HUES48 (cell line): Measurements from ENCODE around the gene CHORDC1.
"Not testable (repeated sequence)": the region's sequence is repeated elsewhere in the genome, so short reads cannot be mapped to it uniquely, and the experiment has no call there.

ENCODE experiments used
- H3K27ac ChIP-seq: one replicate; pipeline ENCODE4 v1.7.0; 2013; ENCODE audit warnings: low read depth, low read length, inconsistent platforms
- H3K27me3 ChIP-seq: 2 replicates; pipeline ENCODE4 v1.6.1; 2013; ENCODE audit warnings: mild to moderate bottlenecking, low read length; ENCODE audit not compliant: control insufficient read depth, insufficient read depth
- H3K36me3 ChIP-seq: 2 replicates; pipeline ENCODE4 v1.6.1; 2013; ENCODE audit warnings: low read length; ENCODE audit not compliant: control insufficient read depth, insufficient read depth
- H3K4me1 ChIP-seq: 2 replicates; pipeline ENCODE4 v1.6.1; 2013; ENCODE audit warnings: mild to moderate bottlenecking, low read length; ENCODE audit not compliant: control insufficient read depth, insufficient read depth
- H3K4me3 ChIP-seq: 2 replicates; pipeline ENCODE4 v1.5.1; 2013; ENCODE audit warnings: mild to moderate bottlenecking, low read depth, low read length
- H3K9ac ChIP-seq: 2 replicates; pipeline ENCODE4 v1.6.1; 2013; ENCODE audit warnings: mild to moderate bottlenecking, low read depth, low read length, moderate library complexity
- H3K9me3 ChIP-seq: 2 replicates; pipeline ENCODE4 v1.6.1; 2013; ENCODE audit warnings: low read length; ENCODE audit not compliant: control insufficient read depth, insufficient read depth

The CHORDC1 gene

GRCh38 chr11:90179923-90180322, 42.9 kb downstream of the CHORDC1 start:
- Histone ChIP-seq H3K4me3 (no peak overlapping the region), H3K36me3 (peaks cover 23% of the 10 kb centered on the region; the same call in 1 of the 2 replicates), H3K9ac (no peak overlapping the region), H3K4me1 (no peaks in the 10 kb centered on the region), H3K27ac (no peak overlapping the region), H3K27me3 (no peaks in the 10 kb centered on the region), H3K9me3 (no peaks in the 10 kb centered on the region)

- Histone ChIP-seq H3K27ac (no peak overlapping the region), H3K36me3 (peaks cover 23% of the 10 kb centered on the region; the same call in 1 of the 2 replicates), H3K9me3 (no peaks in the 10 kb centered on the region), H3K4me1 (no peaks in the 10 kb centered on the region), H3K27me3 (no peaks in the 10 kb centered on the region), H3K9ac (no peak overlapping the region), H3K4me3 (no peak overlapping the region)
Measured at GRCh38 chr11:90178751-90179150, 44.1 kb downstream of the CHORDC1 start.

DNA sequence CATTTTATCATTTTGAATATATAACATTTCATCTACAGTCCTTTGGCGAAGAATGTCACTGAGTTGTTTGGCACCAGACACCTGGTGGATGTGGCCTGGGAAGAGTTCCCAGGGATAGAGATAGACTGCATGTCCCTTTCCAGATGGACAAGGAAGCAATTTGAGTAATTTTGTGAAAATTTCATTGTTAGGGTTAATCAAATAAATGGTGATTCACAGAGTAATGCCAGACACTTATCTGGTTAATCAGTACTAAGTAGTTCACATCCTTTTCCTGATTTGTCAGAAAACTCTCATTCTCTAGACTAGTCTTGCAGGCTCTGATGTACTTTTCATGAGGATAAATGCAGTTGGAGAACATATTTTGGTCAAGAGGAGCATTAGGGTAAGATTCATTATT, 46.8 kb downstream of the CHORDC1 start:
- H3K4me1 ChIP-seq, result no peaks in the 10 kb centered on the region
- no peak overlapping the region for H3K4me3 ChIP-seq
- no peak overlapping the region for H3K9ac ChIP-seq
- H3K9me3 ChIP-seq, result no peaks in the 10 kb centered on the region
- no peak overlapping the region for H3K27ac ChIP-seq
- no peaks in the 10 kb centered on the region for H3K27me3 ChIP-seq
- peaks cover 17% of the 10 kb centered on the region; the same call in 1 of the 2 replicates for H3K36me3 ChIP-seq

- no peaks in the 10 kb centered on the region for H3K9me3 ChIP-seq
- H3K27me3 ChIP-seq, result no peaks in the 10 kb centered on the region
- peaks cover 10% of the 10 kb centered on the region; the same call in 1 of the 2 replicates for H3K36me3 ChIP-seq
- H3K4me1 ChIP-seq, result no peaks in the 10 kb centered on the region
- no peak overlapping the region for H3K4me3 ChIP-seq
- no peak overlapping the region for H3K27ac ChIP-seq
- no peak overlapping the region for H3K9ac ChIP-seq
Measured at GRCh38 chr11:90171359-90171758, 51.5 kb downstream of the CHORDC1 start.

GRCh38 chr11:90168571-90168970, 54.3 kb downstream of the CHORDC1 start:
- H3K9me3 ChIP-seq, result no peaks in the 10 kb centered on the region
- H3K36me3 ChIP-seq, result peaks cover 10% of the 10 kb centered on the region; the same call in 1 of the 2 replicates
- H3K4me1 ChIP-seq, result no peaks in the 10 kb centered on the region
- H3K27me3 ChIP-seq, result no peaks in the 10 kb centered on the region
- no peak overlapping the region for H3K27ac ChIP-seq
- H3K9ac ChIP-seq, result no peak overlapping the region
- H3K4me3 ChIP-seq, result no peak overlapping the region

DNA sequence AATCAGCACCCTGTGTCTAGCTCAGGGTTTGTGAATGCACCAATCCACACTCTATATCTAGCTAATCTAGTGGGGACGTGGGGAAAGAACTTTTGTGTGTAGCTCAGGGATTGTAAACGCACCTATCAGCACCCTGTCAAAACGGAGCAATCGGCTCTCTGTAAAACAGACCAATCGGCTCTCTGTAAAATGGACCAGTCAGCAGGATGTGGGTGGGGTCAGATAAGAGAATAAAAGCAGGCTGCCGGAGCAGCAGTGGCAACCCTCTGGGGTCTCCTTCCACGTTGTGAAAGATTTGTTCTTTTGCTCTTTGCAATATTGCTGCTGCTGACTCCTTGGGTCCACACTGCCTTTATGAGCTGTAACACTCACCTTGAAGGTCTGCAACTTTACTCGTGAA, 55.1 kb downstream of the CHORDC1 start:
- not testable (repeated sequence) for H3K9me3 ChIP-seq, H3K27me3 ChIP-seq, H3K4me1 ChIP-seq, H3K4me3 ChIP-seq, H3K27ac ChIP-seq, H3K9ac ChIP-seq
- peaks cover 16% of the 10 kb centered on the region; the same call in 1 of the 2 replicates for H3K36me3 ChIP-seq

GRCh38 chr11:90166982-90167573, 55.8 kb downstream of the CHORDC1 start:
- H3K4me3 ChIP-seq, H3K27me3 ChIP-seq, H3K9me3 ChIP-seq, H3K9ac ChIP-seq, H3K27ac ChIP-seq, H3K4me1 ChIP-seq: not testable (repeated sequence)
- peaks cover 16% of the 10 kb centered on the region; the same call in 1 of the 2 replicates for H3K36me3 ChIP-seq
